ENCODE results near the gene SSTR5.

GRCh38 chr16:1044460-1045309, 27.9 kb upstream of the SSTR5 start:
- TF ChIP-seq POLR2AphosphoS5 (IDR thresholded peaks at IDR 0.05) (no peak), POLR2A (IDR thresholded peaks at IDR 0.05) (no peak), EP300 (IDR thresholded peaks at IDR 0.05) (no peak)
- TF ChIP-seq, protein P1, sequence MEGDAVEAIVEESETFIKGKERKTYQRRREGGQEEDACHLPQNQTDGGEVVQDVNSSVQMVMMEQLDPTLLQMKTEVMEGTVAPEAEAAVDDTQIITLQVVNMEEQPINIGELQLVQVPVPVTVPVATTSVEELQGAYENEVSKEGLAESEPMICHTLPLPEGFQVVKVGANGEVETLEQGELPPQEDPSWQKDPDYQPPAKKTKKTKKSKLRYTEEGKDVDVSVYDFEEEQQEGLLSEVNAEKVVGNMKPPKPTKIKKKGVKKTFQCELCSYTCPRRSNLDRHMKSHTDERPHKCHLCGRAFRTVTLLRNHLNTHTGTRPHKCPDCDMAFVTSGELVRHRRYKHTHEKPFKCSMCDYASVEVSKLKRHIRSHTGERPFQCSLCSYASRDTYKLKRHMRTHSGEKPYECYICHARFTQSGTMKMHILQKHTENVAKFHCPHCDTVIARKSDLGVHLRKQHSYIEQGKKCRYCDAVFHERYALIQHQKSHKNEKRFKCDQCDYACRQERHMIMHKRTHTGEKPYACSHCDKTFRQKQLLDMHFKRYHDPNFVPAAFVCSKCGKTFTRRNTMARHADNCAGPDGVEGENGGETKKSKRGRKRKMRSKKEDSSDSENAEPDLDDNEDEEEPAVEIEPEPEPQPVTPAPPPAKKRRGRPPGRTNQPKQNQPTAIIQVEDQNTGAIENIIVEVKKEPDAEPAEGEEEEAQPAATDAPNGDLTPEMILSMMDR (IDR thresholded peaks at IDR 0.05), result no peak

Measured in upper lobe of left lung (tissue), 4 donors.